HCT116 (cell line): ENCODE measurements around the gene ZBTB42.

Source experiments
- CEBPB ChIP-seq: IDR thresholded peaks from 2 replicates; pipeline ENCODE4 v1.6.1; 2012; ENCODE audit warnings: low read depth
- CTCF ChIP-seq, 3 experiments: fragments of 200-600 bp in 1 of 3; sonication (generic) in 1 of 3; IDR thresholded peaks in 2 of 3; conservative IDR thresholded peaks in 1 of 3; 2 replicates each; pipeline ENCODE4 v1.5.1; 2012 to 2017; ENCODE audit warnings: low read depth in 2 of 3, low read length in 2 of 3, antibody characterized with exemption in 1 of 3, borderline replicate concordance in 1 of 3, control low read depth in 1 of 3, mild to moderate bottlenecking in 1 of 3, mixed read lengths in 1 of 3, mixed run types in 1 of 3, moderate library complexity in 1 of 3; ENCODE audit not compliant: insufficient read depth in 1 of 3
- POLR2A ChIP-seq: IDR thresholded peaks from 2 replicates; pipeline ENCODE4 v1.7.0; 2011; ENCODE audit warnings: borderline replicate concordance; ENCODE audit not compliant: insufficient read depth, insufficient read length; ENCODE audit errors: extremely low read depth

GRCh38 chr14:104788873-104789663 lies 11.8 kb upstream of the ZBTB42 start:
- TF ChIP-seq CTCF (IDR thresholded peaks at IDR 0.05 in 2 of 3, conservative IDR thresholded peaks at IDR 0.05 in 1 of 3; ENCODE audit: borderline replicate concordance in 1 of 3, insufficient read depth in 1 of 3, low read depth in 2 of 3, low read length in 2 of 3) (no peak), POLR2A (no peak), CEBPB (no peak)
